BLaER1 treated with 17β-estradiol and CSF1 and Interleukin-3, amounts not matched to agents 10 nM and 100 nM (cell line): ENCODE data around the gene PRKCH.

Experiments
- H3K27ac ChIP-seq, 11 experiments: shearing (Covaris generic); formaldehyde crosslinking; 2 replicates each; pipeline ENCODE4 v1.8.1; 2022
- H3K27me3 ChIP-seq, 11 experiments: shearing (Covaris generic); formaldehyde crosslinking; 2 replicates each; pipeline ENCODE4 v1.8.1; 2022
- H3K36me3 ChIP-seq, 11 experiments: shearing (Covaris generic); formaldehyde crosslinking; 2 replicates each; pipeline ENCODE4 v1.8.1; 2022
- H3K4me1 ChIP-seq, 10 experiments: shearing (Covaris generic); formaldehyde crosslinking; 2 replicates each; pipeline ENCODE4 v1.8.1; 2022
- H3K4me2 ChIP-seq, 11 experiments: shearing (Covaris generic); formaldehyde crosslinking; 2 replicates each; pipeline ENCODE4 v1.8.1; 2022
- H3K4me3 ChIP-seq, 10 experiments: shearing (Covaris generic); formaldehyde crosslinking; 2 replicates each; pipeline ENCODE4 v1.8.1; 2022
- H3K9ac ChIP-seq, 11 experiments: shearing (Covaris generic); formaldehyde crosslinking; 2 replicates each; pipeline ENCODE4 v1.8.1; 2022
- H3K9me3 ChIP-seq, 11 experiments: shearing (Covaris generic); formaldehyde crosslinking; replicated peaks in 1 of 11; 2 replicates each; pipeline ENCODE4 v1.8.1; 2022
- H4K20me1 ChIP-seq, 11 experiments: shearing (Covaris generic); formaldehyde crosslinking; 2 replicates each; pipeline ENCODE4 v1.8.1; 2022
- Cebpa-rat ChIP-seq, 11 experiments: shearing (Covaris generic); IDR thresholded peaks; 2 replicates each; pipeline ENCODE4 v1.8.1; 2022

Gene PRKCH

GRCh38 chr14:61574514-61574807 is 253.1 kb downstream of the PRKCH start:
- no peak overlapping the region for H3K9ac ChIP-seq

GRCh38 chr14:61575126-61575525 is 253.7 kb downstream of the PRKCH start:
- Histone ChIP-seq H3K4me1 (peaks cover 34 to 77% (median 45%) of the 10 kb centered on the region in 10 experiments), H3K27ac (no peak overlapping the region), H3K36me3 (no peaks in the 10 kb centered on the region), H3K4me3 (no peak overlapping the region), H3K27me3 (no peaks in the 10 kb centered on the region), H3K9me3 (no peaks in the 10 kb centered on the region), H3K9ac (no peak overlapping the region), H3K4me2 (0 out of 22 replicates have a peak overlapping the region, but pooled peaks of 2 of the 11 experiments have one; percentile 7 to 29), H4K20me1 (no peaks in the 10 kb centered on the region)
- TF ChIP-seq Cebpa-rat (IDR thresholded peaks at IDR 0.05) = no peak

More at GRCh38 chr14:61574514-61574807, 253.1 kb downstream of the PRKCH start:
- Histone ChIP-seq H3K27ac (no peak overlapping the region), H3K36me3 (no peaks in the 10 kb centered on the region), H3K4me3 (no peak overlapping the region), H4K20me1 (no peaks in the 10 kb centered on the region), H3K4me1 (peaks cover 39 to 77% (median 50%) of the 10 kb centered on the region in 10 experiments), H3K4me2 (peak overlapping the region in 10 of 11 experiments; percentile 2 to 98 (median 57); a peak in 14 of 22 replicates), H3K27me3 (no peaks in the 10 kb centered on the region), H3K9me3 (no peaks in the 10 kb centered on the region)
- no peak for TF ChIP-seq Cebpa-rat (IDR thresholded peaks at IDR 0.05)

- Histone ChIP-seq H3K4me2 (peak overlapping the region in 3 of 11 experiments; percentile 7 to 29 (median 9); a peak in 2 of 22 replicates), H3K36me3 (no peaks in the 10 kb centered on the region), H4K20me1 (no peaks in the 10 kb centered on the region), H3K4me3 (no peak overlapping the region), H3K4me1 (peaks cover 34 to 77% (median 45%) of the 10 kb centered on the region in 10 experiments), H3K9ac (no peak overlapping the region), H3K27me3 (no peaks in the 10 kb centered on the region), H3K27ac (no peak overlapping the region), H3K9me3 (no peaks in the 10 kb centered on the region)
- no peak for TF ChIP-seq Cebpa-rat (IDR thresholded peaks at IDR 0.05)
Measured at GRCh38 chr14:61575551-61576150, 254.3 kb downstream of the PRKCH start.

- H3K9ac ChIP-seq = no peak overlapping the region
- no peak for TF ChIP-seq Cebpa-rat (IDR thresholded peaks at IDR 0.05)
Measured at GRCh38 chr14:61577506-61577931, 256.1 kb downstream of the PRKCH start.

GRCh38 chr14:61578745-61579144 is 257.4 kb downstream of the PRKCH start:
- TF ChIP-seq Cebpa-rat (IDR thresholded peaks at IDR 0.05) = no peak
- H3K4me3 ChIP-seq = no peak overlapping the region
- no peaks in the 10 kb centered on the region for H3K27me3 ChIP-seq
- H3K4me1 ChIP-seq = peaks cover 29 to 70% (median 50%) of the 10 kb centered on the region in 10 experiments
- no peak overlapping the region for H3K9ac ChIP-seq
- peak overlapping the region in 5 of 11 experiments; percentile 15 to 25 (median 19); a peak in 3 of 22 replicates for H3K4me2 ChIP-seq
- no peaks in the 10 kb centered on the region for H3K9me3 ChIP-seq
- H3K36me3 ChIP-seq = no peaks in the 10 kb centered on the region
- H3K27ac ChIP-seq = no peak overlapping the region
- no peaks in the 10 kb centered on the region for H4K20me1 ChIP-seq

More at GRCh38 chr14:61577506-61577931, 256.1 kb downstream of the PRKCH start:
- Histone ChIP-seq H3K4me3 (no peak overlapping the region), H3K36me3 (no peaks in the 10 kb centered on the region), H3K27me3 (no peaks in the 10 kb centered on the region), H3K4me2 (peak overlapping the region in 2 of 11 experiments; percentile 1 to 30; a peak in 2 of 22 replicates), H4K20me1 (no peaks in the 10 kb centered on the region), H3K27ac (no peak overlapping the region), H3K4me1 (peaks cover 31 to 76% (median 47%) of the 10 kb centered on the region in 10 experiments), H3K9me3 (no peaks in the 10 kb centered on the region)

- Histone ChIP-seq H3K9me3 (no peaks in the 10 kb centered on the region), H3K4me3 (no peak overlapping the region), H3K27me3 (no peaks in the 10 kb centered on the region), H3K36me3 (no peaks in the 10 kb centered on the region), H3K27ac (no peak overlapping the region), H3K9ac (no peak overlapping the region), H3K4me1 (peaks cover 38 to 77% (median 61%) of the 10 kb centered on the region in 10 experiments), H3K4me2 (peak overlapping the region in 10 of 11 experiments; percentile 19 to 69 (median 61); a peak in 15 of 22 replicates), H4K20me1 (no peaks in the 10 kb centered on the region)
- no peak for TF ChIP-seq Cebpa-rat (IDR thresholded peaks at IDR 0.05)
Measured at GRCh38 chr14:61581340-61581739, 260.0 kb downstream of the PRKCH start.

GRCh38 chr14:61581955-61582615 is 260.7 kb downstream of the PRKCH start:
- H3K4me1 ChIP-seq = peaks cover 42 to 84% (median 68%) of the 10 kb centered on the region in 10 experiments
- H3K9me3 ChIP-seq = no peaks in the 10 kb centered on the region
- no peak overlapping the region for H3K4me3 ChIP-seq
- H4K20me1 ChIP-seq = no peaks in the 10 kb centered on the region
- no peak overlapping the region for H3K9ac ChIP-seq
- H3K27ac ChIP-seq = no peak overlapping the region
- no peaks in the 10 kb centered on the region for H3K27me3 ChIP-seq
- H3K36me3 ChIP-seq = no peaks in the 10 kb centered on the region
- peak overlapping the region; percentile 27 to 69 (median 53) for H3K4me2 ChIP-seq
- no peak for TF ChIP-seq Cebpa-rat (IDR thresholded peaks at IDR 0.05)

GRCh38 chr14:61582815-61583214 is 261.4 kb downstream of the PRKCH start:
- TF ChIP-seq Cebpa-rat (IDR thresholded peaks at IDR 0.05) = no peak
- Histone ChIP-seq H3K27ac (no peak overlapping the region), H3K4me1 (peaks cover 47 to 92% (median 73%) of the 10 kb centered on the region in 10 experiments), H3K9me3 (no peaks in the 10 kb centered on the region), H3K36me3 (no peaks in the 10 kb centered on the region), H3K4me3 (no peak overlapping the region), H4K20me1 (no peaks in the 10 kb centered on the region), H3K27me3 (no peaks in the 10 kb centered on the region), H3K4me2 (peak overlapping the region; percentile 27 to 69 (median 53)), H3K9ac (no peak overlapping the region)

GRCh38 chr14:61584331-61584741 is 263.0 kb downstream of the PRKCH start:
- Histone ChIP-seq H3K4me2 (peak overlapping the region in 6 of 11 experiments; percentile 3 to 52 (median 19); a peak in 7 of 22 replicates), H3K4me1 (peaks cover 58 to 99% (median 85%) of the 10 kb centered on the region in 10 experiments), H3K9me3 (no peaks in the 10 kb centered on the region), H3K27me3 (no peaks in the 10 kb centered on the region), H3K4me3 (no peak overlapping the region), H4K20me1 (no peaks in the 10 kb centered on the region), H3K27ac (no peak overlapping the region), H3K36me3 (no peaks in the 10 kb centered on the region), H3K9ac (no peak overlapping the region)
- TF ChIP-seq Cebpa-rat (IDR thresholded peaks at IDR 0.05) = no peak
